Vagina (tissue), 2 donors: ENCODE measurements around the gene RRM2.

ENCODE experiments used
- POLR2A ChIP-seq, 2 donors: fragments of 450-650 bp; IDR thresholded peaks; one replicate each; pipeline ENCODE4 v1.6.1; 2017; ENCODE audit warnings: antibody characterized with exemption in 2 of 2, mild to moderate bottlenecking in 2 of 2, moderate library complexity in 2 of 2
- TF ChIP-seq, protein P1 (sequence below), 3 experiments: fragments of 450-650 bp in 2 of 3; fragments of 200-600 bp in 1 of 3; sonication (generic) in 1 of 3; IDR thresholded peaks; one replicate each; pipeline ENCODE4 v1.5.1; 2017 to 2019; ENCODE audit warnings: antibody characterized with exemption in 3 of 3, mild to moderate bottlenecking in 2 of 3, moderate library complexity in 2 of 3

DNA sequence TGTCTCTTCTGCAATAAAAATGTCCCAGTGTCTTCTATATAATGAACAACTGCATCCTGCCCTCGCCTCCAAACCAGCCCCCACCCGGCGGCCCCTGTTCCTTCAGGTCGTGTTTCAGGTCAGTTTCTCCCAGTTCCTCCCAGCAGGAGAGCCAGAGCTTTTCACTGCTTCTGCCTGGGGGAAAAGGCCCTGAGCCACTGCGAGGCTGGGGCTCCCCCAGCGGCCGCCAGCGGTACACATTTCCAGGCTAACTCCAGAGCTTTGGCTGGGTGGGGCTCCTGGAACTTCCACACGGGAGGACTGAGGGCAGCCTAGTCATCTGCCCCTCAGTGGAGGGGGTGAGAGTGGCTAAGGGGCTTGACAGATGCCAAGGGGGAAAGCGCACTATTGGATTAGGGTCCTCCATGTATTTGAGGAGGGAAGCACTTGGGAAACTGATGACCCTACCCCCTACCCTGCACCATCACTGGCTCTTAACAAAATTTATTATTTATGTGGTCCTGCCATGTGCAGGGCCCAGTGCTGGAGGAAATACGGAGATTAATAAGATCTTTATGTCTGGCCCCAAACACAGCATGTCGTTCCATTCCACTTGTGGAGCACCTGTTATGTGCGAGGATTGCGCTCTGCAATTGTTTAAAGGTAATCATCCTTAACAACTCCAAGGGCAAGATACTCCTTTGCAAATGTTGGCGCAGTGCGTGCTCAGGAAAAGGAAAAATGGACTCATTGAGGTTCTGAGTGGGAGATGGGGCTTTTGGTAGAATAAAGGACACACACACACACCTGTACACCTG lies 25.0 kb upstream of the RRM2 start:
- TF ChIP-seq, protein P1, sequence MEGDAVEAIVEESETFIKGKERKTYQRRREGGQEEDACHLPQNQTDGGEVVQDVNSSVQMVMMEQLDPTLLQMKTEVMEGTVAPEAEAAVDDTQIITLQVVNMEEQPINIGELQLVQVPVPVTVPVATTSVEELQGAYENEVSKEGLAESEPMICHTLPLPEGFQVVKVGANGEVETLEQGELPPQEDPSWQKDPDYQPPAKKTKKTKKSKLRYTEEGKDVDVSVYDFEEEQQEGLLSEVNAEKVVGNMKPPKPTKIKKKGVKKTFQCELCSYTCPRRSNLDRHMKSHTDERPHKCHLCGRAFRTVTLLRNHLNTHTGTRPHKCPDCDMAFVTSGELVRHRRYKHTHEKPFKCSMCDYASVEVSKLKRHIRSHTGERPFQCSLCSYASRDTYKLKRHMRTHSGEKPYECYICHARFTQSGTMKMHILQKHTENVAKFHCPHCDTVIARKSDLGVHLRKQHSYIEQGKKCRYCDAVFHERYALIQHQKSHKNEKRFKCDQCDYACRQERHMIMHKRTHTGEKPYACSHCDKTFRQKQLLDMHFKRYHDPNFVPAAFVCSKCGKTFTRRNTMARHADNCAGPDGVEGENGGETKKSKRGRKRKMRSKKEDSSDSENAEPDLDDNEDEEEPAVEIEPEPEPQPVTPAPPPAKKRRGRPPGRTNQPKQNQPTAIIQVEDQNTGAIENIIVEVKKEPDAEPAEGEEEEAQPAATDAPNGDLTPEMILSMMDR (IDR thresholded peaks at IDR 0.05), result peak; percentile 53 to 76 (median 71)
- TF ChIP-seq POLR2A (IDR thresholded peaks at IDR 0.05), result no peak
